Islet of Langerhans (tissue), 1 donor: Measurements from ENCODE around the gene TBKBP1.

Experiments
- FAIRE-seq: peaks from one replicate; lab custom pipeline; 2011; peaks lifted over from hg19 to GRCh38; lab: Jason Lieb, UNC

Gene TBKBP1, protein sequence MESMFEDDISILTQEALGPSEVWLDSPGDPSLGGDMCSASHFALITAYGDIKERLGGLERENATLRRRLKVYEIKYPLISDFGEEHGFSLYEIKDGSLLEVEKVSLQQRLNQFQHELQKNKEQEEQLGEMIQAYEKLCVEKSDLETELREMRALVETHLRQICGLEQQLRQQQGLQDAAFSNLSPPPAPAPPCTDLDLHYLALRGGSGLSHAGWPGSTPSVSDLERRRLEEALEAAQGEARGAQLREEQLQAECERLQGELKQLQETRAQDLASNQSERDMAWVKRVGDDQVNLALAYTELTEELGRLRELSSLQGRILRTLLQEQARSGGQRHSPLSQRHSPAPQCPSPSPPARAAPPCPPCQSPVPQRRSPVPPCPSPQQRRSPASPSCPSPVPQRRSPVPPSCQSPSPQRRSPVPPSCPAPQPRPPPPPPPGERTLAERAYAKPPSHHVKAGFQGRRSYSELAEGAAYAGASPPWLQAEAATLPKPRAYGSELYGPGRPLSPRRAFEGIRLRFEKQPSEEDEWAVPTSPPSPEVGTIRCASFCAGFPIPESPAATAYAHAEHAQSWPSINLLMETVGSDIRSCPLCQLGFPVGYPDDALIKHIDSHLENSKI

DNA sequence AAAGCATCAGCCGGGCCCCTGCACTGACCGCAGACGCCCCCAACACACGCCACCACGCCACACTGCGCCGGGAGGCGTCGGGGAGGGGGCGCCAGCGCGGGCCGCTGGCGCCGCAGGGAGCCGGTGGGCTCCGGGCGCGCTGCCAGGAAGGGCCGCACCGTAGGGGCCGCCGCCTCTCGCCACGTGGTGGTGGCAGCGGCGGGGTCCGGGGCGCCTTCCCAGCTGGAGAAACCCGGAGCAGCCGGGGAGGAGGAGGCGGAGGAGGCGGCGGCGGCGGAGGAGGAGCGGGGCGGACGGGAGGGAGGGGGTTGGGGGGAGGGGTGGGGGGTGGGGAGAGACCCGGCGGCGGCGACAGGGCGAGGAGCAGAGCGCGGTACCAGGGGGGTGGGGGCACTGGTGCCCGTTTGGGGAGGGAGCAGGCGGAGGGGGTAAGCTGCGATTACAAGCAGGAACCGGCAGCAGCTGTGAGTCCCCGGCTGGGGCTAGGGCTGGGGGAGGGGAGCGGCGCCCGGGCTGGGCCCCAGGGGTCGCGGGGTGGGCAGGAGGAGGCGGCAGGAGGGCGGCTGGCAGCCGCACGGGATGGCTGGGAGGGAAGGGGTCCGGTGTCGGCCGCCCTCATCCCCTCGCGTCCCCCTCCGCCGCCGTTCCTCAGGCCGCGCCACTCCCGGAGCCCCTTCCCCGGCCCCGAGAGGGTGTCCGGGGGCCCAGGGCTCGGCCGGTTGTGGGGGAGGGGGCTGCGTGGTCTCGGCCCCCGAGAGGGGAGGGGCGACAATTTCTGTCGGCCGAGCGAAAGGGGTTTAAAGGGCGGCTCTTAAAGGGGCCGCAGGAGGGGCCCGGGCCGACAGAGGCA lies at the start of gene TBKBP1:
TSS of gene TBKBP1 (plus strand) at position 431 of the 850 bp plus-strand sequence. CDS start 1,952 bp downstream, outside the sequence.
- FAIRE-seq = no peak

DNA sequence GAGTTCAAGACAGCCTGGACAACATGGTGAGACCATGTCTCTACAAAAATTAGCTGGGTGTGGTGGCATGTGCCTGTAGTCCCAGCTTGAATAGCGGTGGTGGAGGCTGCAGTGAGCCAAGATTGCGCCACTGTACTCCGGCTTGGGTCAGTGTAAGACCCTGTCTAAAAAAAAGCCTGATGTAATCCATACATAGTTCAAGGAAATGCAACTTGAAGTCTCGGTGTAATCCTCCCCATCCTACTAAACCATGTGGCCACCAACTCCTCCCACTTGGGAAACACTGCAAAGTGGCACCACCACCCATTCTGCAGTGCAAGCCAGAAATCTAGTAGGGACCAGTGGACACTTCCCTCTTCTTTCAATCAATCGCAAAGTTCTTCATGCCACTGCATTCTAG lies 49.6 kb upstream of the TBKBP1 start:
- FAIRE-seq = no peak

DNA sequence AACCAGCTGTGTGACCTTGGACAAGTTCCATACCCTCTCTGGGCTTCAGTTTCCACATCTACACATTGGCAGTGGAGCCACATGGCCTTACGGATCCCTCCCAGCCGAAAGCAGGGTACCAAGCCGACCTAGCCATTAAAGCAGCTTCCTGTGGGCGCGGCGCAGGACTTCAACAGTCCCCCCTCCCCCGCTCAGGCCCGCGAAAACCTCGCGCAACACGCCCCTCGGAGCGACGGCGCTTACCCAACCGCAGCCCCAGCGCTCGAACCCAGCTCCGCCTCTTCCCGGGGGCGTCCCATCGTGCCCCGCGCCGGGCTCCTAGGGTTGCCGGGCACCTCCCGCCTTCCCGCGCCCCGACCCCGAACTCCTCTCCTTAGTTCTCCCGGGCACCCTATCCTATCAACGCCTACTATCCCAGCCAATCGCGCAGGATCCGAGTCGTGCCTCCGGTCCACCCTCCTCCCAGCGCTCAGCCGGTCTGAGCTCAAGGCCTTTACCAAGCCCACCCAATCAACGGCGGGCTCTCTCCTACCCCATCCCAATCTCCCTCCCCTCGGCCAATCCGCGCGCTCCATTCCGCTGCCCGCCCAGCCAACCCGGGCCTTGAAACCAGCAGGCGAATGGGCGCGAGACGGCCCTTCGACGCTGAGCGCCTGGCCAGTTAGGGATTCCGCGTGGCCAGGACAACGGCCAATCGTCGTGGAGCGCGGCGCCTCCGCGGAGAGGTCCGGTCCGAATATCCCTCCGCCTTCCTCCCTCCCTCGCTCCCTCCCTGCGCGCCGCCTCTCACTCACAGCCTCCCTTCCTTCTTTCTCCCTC lies 44.6 kb upstream of the TBKBP1 start, which contains the start of gene KPNB1:
TSS of gene KPNB1 (plus strand) at position 767 of the 819 bp plus-strand sequence. CDS start 326 bp downstream, outside the sequence.
- no peak for FAIRE-seq

DNA sequence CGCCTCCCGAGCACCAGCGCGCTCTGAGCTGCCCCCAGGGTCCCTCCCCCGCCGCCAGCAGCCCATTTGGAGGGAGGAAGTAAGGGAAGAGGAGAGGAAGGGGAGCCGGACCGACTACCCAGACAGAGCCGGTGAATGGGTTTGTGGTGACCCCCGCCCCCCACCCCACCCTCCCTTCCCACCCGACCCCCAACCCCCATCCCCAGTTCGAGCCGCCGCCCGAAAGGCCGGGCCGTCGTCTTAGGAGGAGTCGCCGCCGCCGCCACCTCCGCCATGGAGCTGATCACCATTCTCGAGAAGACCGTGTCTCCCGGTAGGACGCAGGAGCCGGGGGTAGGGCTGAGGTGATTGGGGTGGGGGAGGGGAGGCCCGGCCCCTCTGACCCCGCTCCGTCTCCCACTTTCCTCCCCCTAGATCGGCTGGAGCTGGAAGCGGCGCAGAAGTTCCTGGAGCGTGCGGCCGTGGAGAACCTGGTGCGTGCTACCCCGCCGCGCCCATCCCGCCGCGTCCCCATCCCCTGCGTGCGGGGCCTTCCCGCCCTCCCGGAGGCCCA lies 43.9 kb upstream of the TBKBP1 start:
- FAIRE-seq = no peak

DNA sequence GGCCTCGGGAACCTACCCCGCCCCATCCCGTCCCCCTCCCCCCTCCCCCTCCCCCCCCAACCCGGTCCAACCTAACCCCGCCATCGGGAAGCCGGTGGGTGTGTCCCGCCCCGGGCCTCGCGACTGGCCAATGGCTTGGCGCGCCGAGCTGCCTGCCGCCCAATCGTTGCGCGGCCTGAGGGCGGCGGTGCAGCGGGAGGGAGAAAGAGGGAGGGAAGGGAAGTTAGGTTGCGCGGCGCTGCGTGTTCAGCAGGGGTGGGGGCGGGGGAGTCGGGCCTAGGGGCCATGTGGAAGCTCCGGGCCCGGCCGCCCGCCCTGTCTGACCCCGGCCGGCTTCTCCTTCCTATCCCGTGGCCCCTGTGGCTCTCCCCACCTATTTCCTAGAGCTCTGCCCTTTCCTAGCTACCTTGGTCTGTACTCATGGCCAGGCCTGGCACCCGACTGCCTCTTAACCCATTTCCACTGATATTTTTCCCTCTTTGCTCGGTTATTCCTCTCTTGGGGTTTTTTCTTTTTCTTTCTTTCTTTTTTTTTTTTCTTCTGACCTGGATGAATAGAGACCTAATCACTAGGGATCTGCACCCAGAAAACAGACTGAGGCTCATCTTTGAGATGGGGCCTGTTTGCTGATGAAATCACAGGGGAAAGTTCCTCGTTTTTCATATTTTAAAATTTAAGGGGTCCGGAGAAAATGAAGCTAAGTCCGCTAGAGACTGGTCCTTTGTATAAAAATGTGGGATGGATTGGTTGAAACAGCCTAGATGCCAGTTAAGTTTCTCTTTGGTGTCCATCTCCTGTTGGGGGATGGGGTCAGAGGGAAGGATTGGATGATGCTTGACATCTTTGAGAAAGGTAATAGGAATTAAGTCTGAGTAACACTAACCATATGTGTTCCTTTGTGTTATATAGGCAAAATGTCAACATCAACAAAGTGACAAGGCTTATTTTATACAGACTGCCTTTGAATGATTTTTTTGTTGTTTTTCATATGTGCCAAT lies 43.1 kb upstream of the TBKBP1 start:
- FAIRE-seq = no peak

DNA sequence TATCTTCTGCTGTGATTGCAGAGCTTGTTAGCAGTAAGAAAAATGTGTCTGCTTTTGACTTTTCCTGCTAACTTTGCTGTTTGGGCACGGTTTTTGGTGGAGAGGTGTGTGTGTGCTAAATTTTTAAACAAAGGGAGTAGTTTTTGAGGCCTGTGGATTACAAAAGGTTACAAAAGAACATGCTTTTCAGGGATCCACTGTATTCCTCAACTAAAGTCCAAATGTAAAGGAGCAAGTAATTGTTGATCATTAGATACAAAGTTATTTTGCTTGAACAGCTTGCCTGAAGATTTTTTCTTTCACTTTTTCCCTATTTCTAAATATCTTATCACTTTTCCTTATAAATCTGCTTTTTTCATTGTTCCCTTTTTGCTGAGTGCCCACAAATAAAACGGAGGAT lies 42.3 kb upstream of the TBKBP1 start:
- FAIRE-seq = no peak

DNA sequence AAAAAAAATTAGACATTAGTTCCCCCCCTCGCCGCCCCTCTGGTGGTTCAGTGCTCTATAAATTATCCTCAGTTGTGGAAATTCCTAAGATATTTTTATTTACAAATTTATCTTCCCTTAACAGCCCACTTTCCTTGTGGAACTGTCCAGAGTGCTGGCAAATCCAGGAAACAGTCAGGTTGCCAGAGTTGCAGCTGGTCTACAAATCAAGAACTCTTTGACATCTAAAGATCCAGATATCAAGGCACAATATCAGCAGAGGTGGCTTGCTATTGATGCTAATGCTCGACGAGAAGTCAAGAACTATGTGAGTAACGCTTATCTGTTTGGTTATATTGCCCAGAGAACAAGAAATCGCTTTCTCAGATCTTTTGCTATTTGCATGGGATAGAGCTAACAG lies 41.4 kb upstream of the TBKBP1 start:
- FAIRE-seq = no peak

DNA sequence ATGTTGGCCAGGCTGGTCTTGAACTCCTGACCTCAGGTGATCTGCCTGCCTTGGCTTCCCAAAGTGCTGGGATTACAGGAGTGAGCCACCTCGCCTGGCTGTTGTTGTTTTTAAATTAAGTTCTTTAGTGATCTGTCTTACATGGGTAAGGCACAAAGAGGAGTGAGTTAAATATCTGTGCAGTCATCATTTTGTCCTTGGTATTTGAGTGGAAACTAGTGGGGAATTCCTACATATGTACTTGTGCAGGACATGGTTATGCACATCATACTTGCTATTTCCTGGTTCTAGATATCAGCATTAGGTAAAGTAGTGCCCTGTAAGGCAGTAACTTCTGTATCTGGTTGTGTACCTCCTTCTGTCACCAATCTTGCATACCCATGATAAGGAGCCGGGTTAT lies 40.5 kb upstream of the TBKBP1 start:
- FAIRE-seq = no peak

DNA sequence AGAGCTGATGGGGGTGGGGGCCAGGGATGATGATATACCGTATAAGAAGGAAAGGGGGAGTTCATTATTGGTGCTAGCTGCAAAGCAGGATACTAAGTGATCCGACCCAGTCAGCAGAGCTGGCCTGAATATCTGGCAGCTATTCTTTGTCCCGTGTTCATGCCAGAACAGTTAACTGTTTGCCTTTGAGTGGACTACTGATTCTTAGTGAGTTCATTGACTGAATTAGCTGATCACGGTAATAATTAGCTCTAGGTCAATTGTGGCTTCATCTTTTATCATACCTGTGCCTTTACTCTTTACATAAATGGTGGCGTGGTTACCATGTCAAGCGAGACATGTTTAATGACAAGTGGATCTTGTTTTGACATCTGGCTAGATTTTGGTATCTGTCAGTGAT lies 39.0 kb upstream of the TBKBP1 start:
- no peak for FAIRE-seq

DNA sequence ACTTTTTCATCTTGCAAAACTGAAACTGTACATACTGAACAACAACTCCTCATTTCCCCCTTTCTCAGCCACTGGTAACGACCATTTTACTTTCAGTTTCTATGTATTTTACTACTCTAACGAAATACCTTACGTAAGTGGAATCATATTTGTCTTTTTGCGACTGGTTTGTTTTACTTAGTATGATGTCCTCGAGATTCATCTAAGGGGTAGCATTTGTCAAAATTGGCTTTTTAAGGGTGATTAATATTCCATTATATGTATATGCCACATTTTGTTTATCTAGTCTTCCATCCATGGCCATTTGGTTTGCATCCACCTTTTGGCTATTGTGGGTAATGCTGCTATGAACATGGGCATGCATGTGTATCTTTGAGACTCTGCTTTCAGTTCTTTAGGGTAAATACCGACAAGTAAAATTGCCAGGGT lies 33.9 kb upstream of the TBKBP1 start:
- FAIRE-seq = no peak

DNA sequence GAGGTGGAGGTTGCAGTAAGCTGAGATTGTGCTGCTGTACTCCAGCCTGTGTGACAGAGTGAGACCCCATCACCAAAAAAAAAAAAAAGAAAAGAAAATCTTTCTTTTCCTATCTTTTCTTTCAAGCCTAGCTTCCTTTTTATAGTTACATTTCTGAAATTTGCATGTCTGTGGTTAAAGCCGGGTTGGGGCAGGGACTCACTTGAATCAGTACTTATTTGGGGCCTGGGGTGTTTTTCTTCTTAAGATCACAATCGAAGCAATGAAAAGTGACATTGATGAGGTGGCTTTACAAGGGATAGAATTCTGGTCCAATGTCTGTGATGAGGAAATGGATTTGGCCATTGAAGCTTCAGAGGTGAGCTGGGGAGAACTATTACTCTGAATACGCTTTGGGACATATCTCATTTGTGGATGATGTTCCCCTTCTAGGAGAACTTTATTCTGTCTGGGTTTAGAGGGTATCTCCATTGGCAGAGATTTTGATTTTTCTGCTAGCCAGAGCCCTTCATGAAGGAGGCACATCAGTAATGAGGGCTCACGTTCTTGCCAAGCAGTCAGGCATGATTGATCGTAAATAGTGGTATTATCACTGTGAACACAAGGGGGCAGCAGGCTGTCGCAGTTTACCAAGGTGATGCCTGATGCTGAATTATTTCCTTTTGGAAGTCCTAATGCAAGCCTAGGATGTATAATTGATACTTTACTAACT lies 29.9 kb upstream of the TBKBP1 start:
- FAIRE-seq = no peak

DNA sequence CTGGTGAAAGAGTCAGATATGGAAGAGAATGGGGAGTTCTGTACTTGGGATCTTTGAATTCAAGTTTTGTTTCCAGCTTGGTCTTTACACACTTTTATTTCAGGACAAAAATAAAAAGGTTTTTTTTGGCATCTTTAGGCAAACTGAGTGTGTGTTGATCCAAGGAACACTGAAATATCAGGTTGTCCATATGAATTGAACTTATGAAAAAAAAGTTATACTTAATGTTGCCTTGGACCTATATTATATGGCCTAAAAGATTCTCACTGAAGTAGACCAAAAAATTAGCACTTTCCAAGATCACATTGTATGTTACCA lies 29.4 kb upstream of the TBKBP1 start:
- no peak for FAIRE-seq

DNA sequence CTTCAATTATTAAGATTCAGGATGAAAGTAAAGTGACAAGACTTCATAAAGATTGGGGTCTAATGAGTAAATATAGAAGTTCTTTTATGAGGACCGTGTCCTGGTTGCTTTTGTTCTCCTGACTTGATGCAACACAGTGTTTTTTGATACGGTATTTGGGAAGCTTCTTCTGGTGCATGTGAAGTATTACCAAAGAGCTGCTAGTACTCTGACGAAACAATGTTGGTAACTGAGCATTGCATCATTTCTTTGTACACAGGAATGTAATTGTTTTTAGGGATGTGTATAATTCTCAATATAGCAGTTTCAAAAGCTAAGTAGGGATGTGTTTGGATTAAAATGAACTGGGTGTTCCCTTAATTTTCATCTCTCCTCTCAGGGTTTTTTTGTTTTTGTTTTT lies 28.3 kb upstream of the TBKBP1 start:
- no peak for FAIRE-seq

DNA sequence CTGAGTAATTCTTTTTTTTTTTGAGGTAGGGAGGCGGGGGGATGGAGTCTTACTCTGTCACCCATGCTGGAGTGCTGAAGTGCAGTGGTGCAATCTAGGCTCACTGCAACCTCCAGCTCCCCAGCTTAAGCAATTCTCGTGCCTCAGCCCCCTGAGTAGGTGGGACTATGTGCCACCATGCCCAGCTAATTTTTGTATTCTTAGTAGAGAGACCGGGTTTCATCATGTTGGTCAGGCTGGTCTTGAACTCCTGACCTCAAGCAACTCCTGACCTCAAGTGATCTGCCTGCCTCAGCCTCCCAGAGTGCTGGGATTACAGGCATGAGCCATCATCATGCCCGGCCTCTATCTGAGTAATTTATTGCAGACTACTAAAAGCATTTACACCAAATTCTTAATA lies 24.9 kb upstream of the TBKBP1 start:
- FAIRE-seq = no peak

DNA sequence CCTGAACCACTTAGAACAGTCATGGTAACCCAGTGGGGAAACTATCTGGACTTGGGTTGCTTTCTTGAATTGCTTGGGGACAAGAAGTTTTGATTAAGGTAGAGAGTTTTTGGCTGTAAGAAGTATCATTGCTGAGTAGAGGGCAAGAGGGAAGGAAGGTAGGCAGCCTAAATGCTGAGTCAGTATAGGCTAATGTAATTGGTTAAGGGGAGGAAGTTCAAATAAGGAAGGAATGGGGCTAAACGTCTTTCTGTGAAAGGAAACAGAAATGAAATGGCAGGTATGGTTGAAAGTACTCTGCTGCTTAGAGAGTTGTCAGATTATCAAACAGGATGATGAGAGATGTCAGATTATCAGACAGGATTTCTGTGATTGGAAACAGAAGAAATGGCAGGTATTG lies 23.9 kb upstream of the TBKBP1 start:
- FAIRE-seq = no peak

DNA sequence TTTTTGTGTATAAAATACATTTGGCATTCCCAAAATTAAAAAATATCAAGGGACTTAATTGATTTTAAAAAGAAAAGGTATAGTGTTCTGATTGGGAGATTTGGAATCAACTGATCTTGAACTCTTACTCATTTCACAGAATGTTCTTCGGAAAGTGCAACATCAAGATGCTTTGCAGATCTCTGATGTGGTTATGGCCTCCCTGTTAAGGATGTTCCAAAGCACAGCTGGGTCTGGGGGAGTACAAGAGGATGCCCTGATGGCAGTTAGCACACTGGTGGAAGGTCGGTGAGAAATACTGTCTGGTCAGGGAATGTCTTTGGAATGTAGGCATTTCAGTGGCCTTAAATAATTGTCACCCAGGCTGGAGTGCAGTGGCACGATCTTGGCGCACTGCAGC lies 19.5 kb upstream of the TBKBP1 start:
- no peak for FAIRE-seq

DNA sequence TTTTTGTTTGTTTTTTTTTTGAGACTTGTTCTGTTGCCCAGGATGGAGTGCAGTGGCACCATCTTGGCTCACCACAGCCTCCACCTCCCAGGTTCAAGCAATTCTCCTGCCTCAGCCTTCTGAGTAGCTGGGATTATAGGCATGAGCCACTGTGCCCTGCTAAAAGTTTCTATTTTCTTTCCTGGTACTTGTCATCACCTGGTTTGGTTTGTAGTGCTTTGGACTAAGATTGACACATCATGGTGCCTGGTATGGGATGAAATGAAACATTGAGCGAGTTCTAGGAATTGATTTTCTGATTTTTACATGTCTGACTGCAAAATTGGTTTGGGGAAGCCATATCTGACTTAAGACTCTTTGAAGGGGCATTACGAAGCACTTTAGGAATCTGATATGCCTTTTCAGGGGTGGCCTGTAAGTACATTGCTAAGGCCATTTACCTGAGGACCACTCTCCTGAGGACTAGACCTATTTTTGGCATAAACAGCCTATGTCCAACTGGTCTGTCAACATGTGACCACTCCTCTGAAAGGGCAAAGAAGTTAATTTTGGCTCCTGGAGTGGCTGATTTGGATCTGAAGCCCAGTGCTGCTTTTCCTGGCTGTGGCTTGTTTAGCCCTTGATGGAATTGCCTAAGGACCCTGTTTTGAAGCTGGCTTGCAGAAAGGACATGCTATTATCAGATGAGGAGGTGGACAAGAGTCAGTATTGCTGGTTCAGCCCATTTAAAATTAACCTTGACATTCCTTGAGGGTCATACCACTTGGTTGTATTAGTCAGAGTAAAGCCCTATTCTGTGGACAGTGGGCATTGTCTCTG lies 18.4 kb upstream of the TBKBP1 start:
- no peak for FAIRE-seq

DNA sequence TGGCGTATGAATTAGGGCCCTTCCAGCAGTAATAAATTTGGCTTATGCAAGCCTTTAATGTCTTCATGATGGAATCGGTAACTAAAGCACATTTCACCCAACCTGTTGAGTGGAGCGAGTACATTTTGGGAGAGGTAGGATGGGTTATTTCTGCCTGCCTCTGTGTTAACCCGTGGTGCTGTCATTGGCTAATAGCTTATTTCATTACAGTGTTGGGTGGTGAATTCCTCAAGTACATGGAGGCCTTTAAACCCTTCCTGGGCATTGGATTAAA lies 17.8 kb upstream of the TBKBP1 start:
- FAIRE-seq = no peak

DNA sequence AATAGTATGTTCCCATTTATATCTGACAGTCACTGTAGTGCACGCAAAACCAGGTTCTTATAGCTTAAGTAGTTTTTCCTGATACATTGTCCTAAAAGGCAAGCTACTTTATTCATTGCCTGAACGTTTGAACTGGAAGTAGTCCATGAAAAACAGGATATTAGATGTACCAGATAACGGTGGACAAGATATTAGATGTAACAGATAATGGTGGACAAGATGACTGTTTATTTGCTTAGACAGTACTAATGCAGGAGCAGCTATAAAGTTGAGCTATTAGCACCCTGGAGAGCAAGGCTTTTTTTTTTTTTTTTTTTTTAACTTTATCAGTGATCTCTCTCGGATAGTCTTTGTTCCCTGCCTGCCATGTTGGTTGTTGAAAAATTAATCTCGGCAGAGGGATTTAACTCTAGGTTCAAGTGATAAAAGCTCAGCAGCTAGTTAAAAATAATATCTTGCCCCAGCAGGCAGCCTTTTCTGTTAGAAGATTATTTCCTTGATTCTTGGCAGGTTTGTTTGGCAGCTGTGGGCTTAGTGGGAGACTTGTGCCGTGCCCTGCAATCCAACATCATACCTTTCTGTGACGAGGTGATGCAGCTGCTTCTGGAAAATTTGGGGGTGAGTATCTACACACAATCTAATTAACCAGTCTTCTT lies 17.3 kb upstream of the TBKBP1 start:
- no peak for FAIRE-seq
